HL-60 (cell line): ENCODE data around the gene MTCH2.

ENCODE experiments used
- DNase-seq, 2 experiments: peaks; one replicate each; pipeline ENCODE4 v3.0.0-alpha.2; 2010 to 2020; ENCODE audit warnings: low read depth in 1 of 2, low spot score in 1 of 2
- H3K27ac ChIP-seq: fragments of 250-450 bp; sonication (Bioruptor Pico); replicated peaks from 2 replicates; pipeline ENCODE4 v1.5.1; 2020; ENCODE audit warnings: mild to moderate bottlenecking, moderate library complexity
- H3K27me3 ChIP-seq: fragments of 250-450 bp; sonication (Bioruptor Pico); 2 replicates; pipeline ENCODE4 v1.5.1; 2021; ENCODE audit warnings: mild to moderate bottlenecking, moderate library complexity; ENCODE audit not compliant: insufficient read depth, poor library complexity, severe bottlenecking
- H3K4me3 ChIP-seq: replicated peaks from 2 replicates; pipeline ENCODE4 v1.5.1; 2011; ENCODE audit warnings: mild to moderate bottlenecking, control low read depth, low read length; ENCODE audit not compliant: insufficient read depth
- CTCF ChIP-seq: IDR thresholded peaks from one replicate; pipeline ENCODE4 v1.5.1; 2011; ENCODE audit warnings: low read length, control low read depth, inconsistent platforms; ENCODE audit not compliant: insufficient read depth
- GABPA ChIP-seq: IDR thresholded peaks from 2 replicates; pipeline ENCODE4 v1.6.1; 2012; ENCODE audit warnings: low read depth
- POLR2AphosphoS5 ChIP-seq: IDR thresholded peaks from 2 replicates; pipeline ENCODE4 v1.6.1; 2012; ENCODE audit warnings: low read depth
- REST ChIP-seq: IDR thresholded peaks from 2 replicates; pipeline ENCODE4 v1.6.1; 2012; ENCODE audit warnings: low read depth; ENCODE audit not compliant: insufficient replicate concordance
- SPI1 ChIP-seq: IDR thresholded peaks from 2 replicates; pipeline ENCODE4 v1.6.1; 2012; ENCODE audit warnings: low read depth, mild to moderate bottlenecking, borderline replicate concordance

MTCH2 gene

GRCh38 chr11:47595029-47595428 lies 47.3 kb downstream of the MTCH2 start:
- DNase-seq = no peak
- Histone ChIP-seq H3K27ac (no peak overlapping the region), H3K4me3 (no peak overlapping the region), H3K27me3 (peaks cover 17% of the 10 kb centered on the region)
- TF ChIP-seq REST = no peak

- H3K27me3 ChIP-seq = peaks cover 17% of the 10 kb centered on the region
- no peak for TF ChIP-seq GABPA
- TF ChIP-seq SPI1 = no peak
- H3K27ac ChIP-seq = no peak within 1 kb of the TSS
- H3K4me3 ChIP-seq = no peak within 1 kb of the TSS
- DNase-seq = no peak
Observed at GRCh38 chr11:47593934-47594855, 48.2 kb downstream of the MTCH2 start, which contains the start of gene C1QTNF4. C1QTNF4 (minus strand) TSS chr11:47594411; CDS start chr11:47590810, 3,601 bp downstream.

GRCh38 chr11:47593492-47593933 lies 48.8 kb downstream of the MTCH2 start:
- peaks cover 17% of the 10 kb centered on the region for H3K27me3 ChIP-seq
- TF ChIP-seq CTCF (no peak), SPI1 (no peak), GABPA (no peak), REST (no peak), POLR2AphosphoS5 (no peak)
- H3K27ac ChIP-seq = no peak overlapping the region
- H3K4me3 ChIP-seq = no peak overlapping the region
- DNase-seq = no peak

GRCh38 chr11:47592970-47593369 lies 49.4 kb downstream of the MTCH2 start:
- TF ChIP-seq POLR2AphosphoS5 (no peak), SPI1 (no peak), GABPA (no peak), REST (no peak), CTCF (no peak)
- H3K27ac ChIP-seq = no peak overlapping the region
- peaks cover 17% of the 10 kb centered on the region for H3K27me3 ChIP-seq
- no peak for DNase-seq
- H3K4me3 ChIP-seq = no peak overlapping the region
